K562 (cell line): ENCODE results near the gene ZZZ3. TPM values are rescaled to one million over a fixed set of nuclear protein-coding genes. Genes with fewer than 3 reads are reported as not detected.

Experiments used
- ATAC-seq: fragments of 200-7000 bp; cut with Tn5 transposase; 3 replicates; pipeline ENCODE4 v1.9.1; 2020; ENCODE audit warnings: moderate library complexity
- BruUV-seq: library from RNA; stranded (reverse); fragments of 400-500 nt; replicated peaks from 2 replicates; lab custom pipeline; 2021; lab: Mats Ljungman, UMichigan
- CTCF ChIA-PET: fragments of 300-600 bp; formaldehyde crosslinking; extraction: SDS; loops from one replicate; lab custom pipeline; 2021; ENCODE audit warnings: low intra/inter-chr PET ratio; lab: Yijun Ruan, JAX
- POLR2A ChIA-PET: fragments of 300-600, 350-650 bp; sonication (Branson Sonifier 250); formaldehyde crosslinking; extraction: SDS; loops from one replicate; lab custom pipeline; 2021; ENCODE audit warnings: antibody characterized with exemption, inconsistent platforms; lab: Yijun Ruan, JAX
- DNase-seq, 4 experiments: peaks; one replicate each; pipeline versions ENCODE4 v3.0.0 to v3.0.0-alpha.2; 2011 to 2018; ENCODE audit warnings: low spot score in 3 of 4, mixed read lengths in 3 of 4; ENCODE audit errors: extremely low read depth in 1 of 4
- FAIRE-seq: peaks from 2 replicates; lab custom pipeline; 2011; peaks lifted over from hg19 to GRCh38; lab: Jason Lieb, UNC
- H2AFZ ChIP-seq: 2 replicates; pipeline ENCODE4 v1.6.0; 2011; ENCODE audit warnings: low read depth, low read length, control low read depth, inconsistent platforms
- H3K27ac ChIP-seq: fragments of 200-600 bp; 3 replicates; pipeline ENCODE4 v1.8.0; 2011; ENCODE audit warnings: low read depth, mild to moderate bottlenecking, control low read depth, inconsistent platforms, low read length, moderate library complexity, mixed read lengths; ENCODE audit errors: extremely low read depth
- H3K27me3 ChIP-seq, 2 experiments: fragments of 300-600 bp in 1 of 2; 2 replicates in 1 of 2; 3 replicates in 1 of 2; pipeline versions ENCODE4 v1.6.0 to v1.8.0; 2011; ENCODE audit warnings: inconsistent platforms in 2 of 2, low read length in 2 of 2, mild to moderate bottlenecking in 1 of 2, mixed read lengths in 1 of 2, moderate library complexity in 1 of 2; ENCODE audit not compliant: control insufficient read depth in 2 of 2, insufficient read depth in 2 of 2
- H3K36me3 ChIP-seq: fragments of 300-600 bp; 3 replicates; pipeline ENCODE4 v1.8.0; 2011; ENCODE audit warnings: mild to moderate bottlenecking, low read length, inconsistent platforms; ENCODE audit not compliant: control insufficient read depth, insufficient read depth
- H3K4me1 ChIP-seq, 2 experiments: fragments of 200-600 bp in 1 of 2; replicated peaks in 1 of 2; 2 replicates in 1 of 2; 3 replicates in 1 of 2; pipeline versions ENCODE4 v1.5.1 to v1.8.0; 2011; ENCODE audit warnings: inconsistent platforms in 2 of 2, low read length in 2 of 2, mild to moderate bottlenecking in 1 of 2, mixed read lengths in 1 of 2, moderate library complexity in 1 of 2; ENCODE audit not compliant: control insufficient read depth in 2 of 2, insufficient read depth in 2 of 2
- H3K4me2 ChIP-seq: 2 replicates; pipeline ENCODE4 v1.6.1; 2011; ENCODE audit warnings: low read length, control low read depth, inconsistent platforms, mixed read lengths; ENCODE audit not compliant: insufficient read depth
- H3K4me3 ChIP-seq: fragments of 200-600 bp; sonication (generic), shearing (Covaris generic); 2 replicates; pipeline ENCODE4 v1.5.1; 2016; ENCODE audit warnings: control low read depth, inconsistent platforms
- H3K79me2 ChIP-seq: fragments of 200-600 bp; 3 replicates; pipeline ENCODE4 v1.8.0; 2011; ENCODE audit warnings: low read length, inconsistent platforms; ENCODE audit not compliant: control insufficient read depth, insufficient read depth
- H3K9ac ChIP-seq, 2 experiments: 2 replicates each; pipeline versions ENCODE4 v1.6.0 to v1.6.1; 2011; ENCODE audit warnings: low read depth in 2 of 2, low read length in 2 of 2, control low read depth in 1 of 2, inconsistent platforms in 1 of 2, mild to moderate bottlenecking in 1 of 2, mixed read lengths in 1 of 2; ENCODE audit not compliant: insufficient read depth in 1 of 2
- H3K9me1 ChIP-seq: one replicate; pipeline ENCODE4 v1.6.0; 2011; ENCODE audit warnings: inconsistent platforms, mild to moderate bottlenecking, low read length, moderate library complexity; ENCODE audit not compliant: control insufficient read depth, insufficient read depth
- H3K9me3 ChIP-seq: replicated peaks from 2 replicates; pipeline ENCODE4 v1.5.1; 2011; ENCODE audit warnings: low read depth, low read length, inconsistent platforms; ENCODE audit not compliant: control insufficient read depth, insufficient read depth
- H4K20me1 ChIP-seq: replicated peaks from 2 replicates; pipeline ENCODE4 v1.6.1; 2011; ENCODE audit warnings: low read length, inconsistent platforms, mixed read lengths; ENCODE audit not compliant: control insufficient read depth, insufficient read depth
- ADNP ChIP-seq: fragments of 200-800 bp; sonication (Bioruptor generic); IDR thresholded peaks from 2 replicates; pipeline ENCODE4 v1.6.1; 2016; ENCODE audit warnings: missing genetic modification characterization, missing compliant biosample characterization
- BCOR ChIP-seq: fragments of 450-650 bp; IDR thresholded peaks from 2 replicates; pipeline ENCODE4 v1.6.1; 2016
- HNRNPL ChIP-seq: fragments of 200-400 bp; formaldehyde crosslinking; IDR thresholded peaks from 2 replicates; pipeline ENCODE4 v1.6.1; 2017; ENCODE audit warnings: low read depth, mild to moderate bottlenecking, low read length
- ZNF3 ChIP-seq: fragments of 250-450 bp; sonication (Bioruptor Pico); IDR thresholded peaks from 2 replicates; pipeline ENCODE4 v1.5.0; 2021; ENCODE audit warnings: mild to moderate bottlenecking, moderate library complexity
- ZNF408 ChIP-seq: fragments of 250-450 bp; sonication (Bioruptor Pico); IDR thresholded peaks from 2 replicates; pipeline ENCODE4 v1.4.0; 2020; ENCODE audit warnings: low read depth, mild to moderate bottlenecking, moderate library complexity
- ZZZ3 ChIP-seq: fragments of 450-650 bp; IDR thresholded peaks from 2 replicates; pipeline ENCODE4 v1.6.1; 2016; ENCODE audit warnings: antibody characterized with exemption, mild to moderate bottlenecking, moderate library complexity
- WGBS: fragments of 100-300 bp; shearing (Covaris generic); methylation state at CpG from one replicate; pipeline ENCODE4 v1.1.6; 2016; ENCODE audit warnings: low coverage, mixed read lengths; ENCODE audit not compliant: insufficient coverage; ENCODE audit errors: missing lambda C conversion rate; 5-methylcytosine and 5-hydroxymethylcytosine counted together
- in situ Hi-C: fragments of 300-500 bp; cut with MboI; formaldehyde crosslinking; loops from 4 replicates; pipeline ENCODE4 v1.15.0; 2018; ENCODE audit warnings: inconsistent platforms, mixed read lengths
- intact Hi-C: fragments of 100-400 bp; cut with micrococcal nuclease; formaldehyde crosslinking; loops from 2 replicates; pipeline ENCODE4 v1.14.2; 2022
- polyA plus RNA-seq, 8 experiments: library from polyadenylated mRNA; depleted of rRNA in 4 of 8; stranded (reverse) in 5 of 8; unstranded in 3 of 8; fragments of >200 nt; fragmentation: Nextera tagmentation in 2 of 8; fragmentation: Illumina TruSeq in 1 of 8; extraction: Ambion mirVana in 2 of 8; extraction: Trizol in 1 of 8; gene quantifications; 2 replicates each; pipeline versions ENCODE4 v1.2.1 to v1.2.3, GENCODE V29; 2011 to 2014; ENCODE audit warnings: inconsistent platforms in 1 of 8, missing spikeins in 1 of 8
- total RNA-seq, 7 experiments: library from RNA; depleted of rRNA in 6 of 7; stranded (reverse); fragments of >200 nt in 6 of 7; fragmentation: Illumina TruSeq in 2 of 7; extraction: Trizol in 2 of 7; gene quantifications; 2 replicates each; pipeline versions ENCODE4 v1.2.1 to v1.2.3, GENCODE V29; 2011 to 2021; ENCODE audit warnings: low replicate concordance in 1 of 7
- TF ChIP-seq, protein P1 (sequence below): IDR thresholded peaks from 3 replicates; pipeline ENCODE4 v1.6.1; 2011; ENCODE audit warnings: borderline replicate concordance, mild to moderate bottlenecking; ENCODE audit not compliant: insufficient read length, insufficient read depth
- TF ChIP-seq, protein P2 (sequence below): fragments of 250-450 bp; sonication (Bioruptor Pico); IDR thresholded peaks from 2 replicates; pipeline ENCODE4 v1.4.0; 2020; ENCODE audit warnings: mild to moderate bottlenecking, moderate library complexity, borderline replicate concordance

ZZZ3 gene
- total and polyA plus RNA-seq, 9 of the 15 experiments (the other 6 are each of a cell fraction or from before 2014, with no cell fraction given): 13.9 to 64.0 (median 36.7) TPM

DNA sequence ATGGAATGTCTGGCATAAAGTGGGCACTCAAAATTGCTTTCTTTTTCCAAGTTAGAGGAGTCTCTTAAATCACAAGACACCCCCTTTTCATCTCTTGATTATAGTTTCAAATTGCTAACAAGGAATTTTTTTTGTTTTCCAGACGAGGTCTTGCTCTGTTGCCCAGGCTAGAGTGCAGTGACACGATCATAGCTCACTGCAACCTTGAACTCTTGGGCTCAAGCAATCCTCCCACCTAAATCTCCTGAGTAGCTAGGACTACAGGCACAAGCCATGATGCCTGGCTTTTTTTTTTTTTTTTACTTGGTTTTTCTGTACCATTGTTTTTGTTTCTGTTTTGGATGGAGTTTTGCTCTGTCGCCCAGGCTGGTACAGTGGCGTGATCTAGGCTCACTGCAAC is 20.8 kb downstream of the ZZZ3 start:
- CTCF ChIA-PET: no interaction called here
- intact Hi-C loops: no loop called here
- in situ Hi-C loops: no loop called here
- no peak overlapping the region for H2AFZ ChIP-seq
- ATAC-seq: no peak; the same call in 2 of the 3 replicates
- H3K27me3 ChIP-seq: no peaks in the 10 kb centered on the region
- FAIRE-seq: no peak
- no peak for TF ChIP-seq ZNF3 (CRISPR knock-in tag)
- no peak for TF ChIP-seq ZZZ3
- TF ChIP-seq ADNP: no peak
- TF ChIP-seq ZNF408 (CRISPR knock-in tag): no peak
- TF ChIP-seq, protein P1, sequence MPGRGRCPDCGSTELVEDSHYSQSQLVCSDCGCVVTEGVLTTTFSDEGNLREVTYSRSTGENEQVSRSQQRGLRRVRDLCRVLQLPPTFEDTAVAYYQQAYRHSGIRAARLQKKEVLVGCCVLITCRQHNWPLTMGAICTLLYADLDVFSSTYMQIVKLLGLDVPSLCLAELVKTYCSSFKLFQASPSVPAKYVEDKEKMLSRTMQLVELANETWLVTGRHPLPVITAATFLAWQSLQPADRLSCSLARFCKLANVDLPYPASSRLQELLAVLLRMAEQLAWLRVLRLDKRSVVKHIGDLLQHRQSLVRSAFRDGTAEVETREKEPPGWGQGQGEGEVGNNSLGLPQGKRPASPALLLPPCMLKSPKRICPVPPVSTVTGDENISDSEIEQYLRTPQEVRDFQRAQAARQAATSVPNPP: no peak
- TF ChIP-seq, protein P2, sequence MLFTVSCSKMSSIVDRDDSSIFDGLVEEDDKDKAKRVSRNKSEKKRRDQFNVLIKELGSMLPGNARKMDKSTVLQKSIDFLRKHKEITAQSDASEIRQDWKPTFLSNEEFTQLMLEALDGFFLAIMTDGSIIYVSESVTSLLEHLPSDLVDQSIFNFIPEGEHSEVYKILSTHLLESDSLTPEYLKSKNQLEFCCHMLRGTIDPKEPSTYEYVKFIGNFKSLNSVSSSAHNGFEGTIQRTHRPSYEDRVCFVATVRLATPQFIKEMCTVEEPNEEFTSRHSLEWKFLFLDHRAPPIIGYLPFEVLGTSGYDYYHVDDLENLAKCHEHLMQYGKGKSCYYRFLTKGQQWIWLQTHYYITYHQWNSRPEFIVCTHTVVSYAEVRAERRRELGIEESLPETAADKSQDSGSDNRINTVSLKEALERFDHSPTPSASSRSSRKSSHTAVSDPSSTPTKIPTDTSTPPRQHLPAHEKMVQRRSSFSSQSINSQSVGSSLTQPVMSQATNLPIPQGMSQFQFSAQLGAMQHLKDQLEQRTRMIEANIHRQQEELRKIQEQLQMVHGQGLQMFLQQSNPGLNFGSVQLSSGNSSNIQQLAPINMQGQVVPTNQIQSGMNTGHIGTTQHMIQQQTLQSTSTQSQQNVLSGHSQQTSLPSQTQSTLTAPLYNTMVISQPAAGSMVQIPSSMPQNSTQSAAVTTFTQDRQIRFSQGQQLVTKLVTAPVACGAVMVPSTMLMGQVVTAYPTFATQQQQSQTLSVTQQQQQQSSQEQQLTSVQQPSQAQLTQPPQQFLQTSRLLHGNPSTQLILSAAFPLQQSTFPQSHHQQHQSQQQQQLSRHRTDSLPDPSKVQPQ (CRISPR knock-in tag): no peak
- TF ChIP-seq HNRNPL: no peak
- no peak for TF ChIP-seq BCOR
- TF ChIP-seq, all 486 proteins: peak for 0
- Histone ChIP-seq H3K9me3 (no peaks in the 10 kb centered on the region), H3K4me1 (peaks cover 3 to 5% of the 10 kb centered on the region in 2 experiments; a peak in 3 of 5 replicates), H3K9me1 (no peaks in the 10 kb centered on the region), H3K4me3 (no peak overlapping the region), H4K20me1 (no peaks in the 10 kb centered on the region), H3K27ac (no peak overlapping the region), H3K36me3 (peaks cover 4% of the 10 kb centered on the region; the same call in 2 of the 3 replicates), H3K4me2 (no peak overlapping the region), H3K9ac (no peak overlapping the region), H3K79me2 (peaks cover 96% of the 10 kb centered on the region)
- DNase-seq: no peak
- no TSS peak for BruUV-seq
- 70% methylated on average over 4 of the region's 4 CpGs for WGBS
- POLR2A ChIA-PET: interaction anchor here (0.6 kb wide), 1 partner anchor 16 kb away, joined by 3 read pairs; no protein-coding TSS in a partner anchor
